ENCODE results near the gene FPR2.

DNA sequence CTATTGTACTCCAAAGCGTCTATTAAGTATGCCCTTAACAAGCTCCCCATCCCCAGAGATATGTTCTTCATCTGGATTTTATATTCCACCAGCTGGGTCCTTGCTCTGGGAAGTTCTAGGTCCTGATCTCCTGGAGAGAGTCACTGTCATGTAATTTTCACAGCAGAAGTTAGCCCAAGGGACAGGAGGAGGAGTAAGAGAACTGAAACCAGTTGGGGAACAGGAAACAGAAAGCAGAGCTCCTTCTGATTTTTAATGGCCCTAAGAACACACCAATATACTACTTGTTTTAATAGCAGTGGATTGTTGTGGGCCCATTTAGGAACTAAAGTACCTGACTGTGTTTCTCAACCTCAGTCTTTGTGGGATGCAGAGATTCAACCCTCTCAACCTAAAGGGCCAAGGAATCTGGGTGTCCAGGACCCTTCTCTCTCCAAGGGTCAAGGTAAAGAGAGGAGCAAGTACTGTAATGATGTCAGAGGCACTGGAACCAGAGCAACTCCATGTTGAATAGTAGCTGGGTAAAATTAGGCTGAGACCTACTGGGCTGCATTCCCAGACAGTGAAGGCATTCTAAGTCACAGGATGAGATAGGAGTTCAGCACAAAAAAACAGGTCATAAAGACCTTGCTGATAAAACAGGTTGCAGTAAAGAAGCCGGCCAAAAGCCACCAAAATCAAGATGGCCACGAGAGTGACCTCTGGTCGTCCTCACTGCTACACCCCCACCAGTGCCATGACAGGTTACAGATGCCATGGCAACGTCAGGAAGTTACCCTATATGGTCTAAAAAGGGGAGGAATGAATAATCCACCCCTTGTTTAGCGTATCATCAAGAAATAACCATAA lies 25.9 kb downstream of the FPR2 start:
- TF ChIP-seq GATA2 (IDR thresholded peaks at IDR 0.05; ENCODE audit: low read depth, low read length) (no peak), GATA3 (IDR thresholded peaks at IDR 0.05; ENCODE audit: low read depth, low read length) (no peak)

All from SH-SY5Y (cell line).